Mesenchymal stem cell (in vitro differentiated cells and primary cell): Measurements from ENCODE around the gene COL15A1.
A peak's percentile ranks its signal among the peaks of the same experiment; 100 is the strongest.

Experiments
- DNase-seq: peaks from one replicate; pipeline ENCODE4 v3.0.0-alpha.2; 2013
- H2AFZ ChIP-seq: one replicate; pipeline ENCODE4 v1.6.1; 2013; ENCODE audit warnings: low read depth, mild to moderate bottlenecking, control low read depth, inconsistent platforms, low read length, moderate library complexity
- H2AK5ac ChIP-seq: 2 replicates; pipeline ENCODE4 v1.6.1; 2013; ENCODE audit warnings: low read length, moderate library complexity, mild to moderate bottlenecking, inconsistent platforms; ENCODE audit not compliant: severe bottlenecking
- H2BK120ac ChIP-seq: one replicate; pipeline ENCODE4 v1.6.1; 2013; ENCODE audit warnings: low read depth, mild to moderate bottlenecking, inconsistent platforms, low read length, moderate library complexity
- H2BK12ac ChIP-seq, 2 experiments: one replicate each; pipeline ENCODE4 v1.6.1; 2013; ENCODE audit warnings: inconsistent platforms in 2 of 2, low read length in 2 of 2, mild to moderate bottlenecking in 2 of 2, moderate library complexity in 2 of 2, control low read depth in 1 of 2
- H2BK15ac ChIP-seq: one replicate; pipeline ENCODE4 v1.6.1; 2013; ENCODE audit warnings: mild to moderate bottlenecking, low read depth, inconsistent platforms; ENCODE audit not compliant: poor library complexity, severe bottlenecking
- H2BK5ac ChIP-seq: 2 replicates; pipeline ENCODE4 v1.6.1; 2013; ENCODE audit warnings: low read depth, mild to moderate bottlenecking, low read length, control low read depth, inconsistent platforms; ENCODE audit not compliant: poor library complexity, severe bottlenecking
- H3K14ac ChIP-seq, 2 experiments: one replicate each; pipeline ENCODE4 v1.6.1; 2013; ENCODE audit warnings: inconsistent platforms in 2 of 2, low read length in 2 of 2, control low read depth in 1 of 2, mild to moderate bottlenecking in 1 of 2, moderate library complexity in 1 of 2
- H3K18ac ChIP-seq, 2 experiments: one replicate each; pipeline ENCODE4 v1.6.1; 2013; ENCODE audit warnings: inconsistent platforms in 2 of 2, low read length in 2 of 2, control low read depth in 1 of 2, low read depth in 1 of 2, mild to moderate bottlenecking in 1 of 2
- H3K23ac ChIP-seq, 2 experiments: one replicate each; pipeline ENCODE4 v1.6.1; 2013; ENCODE audit warnings: inconsistent platforms in 2 of 2, low read length in 2 of 2, mild to moderate bottlenecking in 2 of 2, moderate library complexity in 2 of 2, control low read depth in 1 of 2
- H3K27ac ChIP-seq: 2 replicates; pipeline ENCODE4 v1.5.1; 2013; ENCODE audit warnings: mild to moderate bottlenecking, moderate library complexity, low read length, control low read depth, inconsistent platforms; ENCODE audit not compliant: poor library complexity, severe bottlenecking
- H3K27me3 ChIP-seq, 2 experiments: 2 replicates each; pipeline versions ENCODE4 v1.6.1 to v1.7.0; 2013; ENCODE audit warnings: low read length in 2 of 2, mild to moderate bottlenecking in 2 of 2, moderate library complexity in 2 of 2, control low read depth in 1 of 2, inconsistent platforms in 1 of 2; ENCODE audit not compliant: control insufficient read depth in 1 of 2, insufficient read depth in 1 of 2
- H3K36me3 ChIP-seq, 2 experiments: 2 replicates each; pipeline versions ENCODE4 v1.6.1 to v1.7.0; 2013; ENCODE audit warnings: low read length in 2 of 2, control low read depth in 1 of 2, inconsistent platforms in 1 of 2, low read depth in 1 of 2, mild to moderate bottlenecking in 1 of 2; ENCODE audit not compliant: insufficient read depth in 2 of 2, control insufficient read depth in 1 of 2
- H3K4ac ChIP-seq, 2 experiments: one replicate each; pipeline ENCODE4 v1.6.1; 2013; ENCODE audit warnings: inconsistent platforms in 2 of 2, low read length in 2 of 2, mild to moderate bottlenecking in 2 of 2, moderate library complexity in 2 of 2, control low read depth in 1 of 2, low read depth in 1 of 2
- H3K4me1 ChIP-seq: 2 replicates; pipeline ENCODE4 v1.6.1; 2013; ENCODE audit warnings: low read depth, low read length, control low read depth; ENCODE audit not compliant: control insufficient read depth, insufficient read depth
- H3K4me2 ChIP-seq: 2 replicates; pipeline ENCODE4 v1.6.1; 2013; ENCODE audit warnings: low read length, mild to moderate bottlenecking, inconsistent platforms; ENCODE audit not compliant: poor library complexity, severe bottlenecking
- H3K4me3 ChIP-seq, 2 experiments: 2 replicates each; pipeline versions ENCODE4 v1.5.1 to v1.7.0; 2013; ENCODE audit warnings: low read length in 2 of 2, mild to moderate bottlenecking in 2 of 2, control low read depth in 1 of 2, low read depth in 1 of 2; ENCODE audit not compliant: insufficient read depth in 1 of 2
- H3K79me1 ChIP-seq: replicated peaks from 2 replicates; pipeline ENCODE4 v1.6.1; 2013; ENCODE audit warnings: mild to moderate bottlenecking, control low read depth, low read length, inconsistent platforms; ENCODE audit not compliant: poor library complexity, severe bottlenecking
- H3K9ac ChIP-seq: 2 replicates; pipeline ENCODE4 v1.7.0; 2013; ENCODE audit warnings: mild to moderate bottlenecking, low read length, moderate library complexity
- H3K9me3 ChIP-seq: 2 replicates; pipeline ENCODE4 v1.7.0; 2013; ENCODE audit warnings: mild to moderate bottlenecking, low read length; ENCODE audit not compliant: control insufficient read depth
- H4K8ac ChIP-seq: one replicate; pipeline ENCODE4 v1.6.1; 2013; ENCODE audit warnings: inconsistent platforms, mild to moderate bottlenecking, low read length, moderate library complexity
- H4K91ac ChIP-seq: one replicate; pipeline ENCODE4 v1.6.1; 2013; ENCODE audit warnings: mild to moderate bottlenecking, low read length, inconsistent platforms
- WGBS: methylation state at CpG from one replicate; pipeline ENCODE4 v1.1.7; 2013; ENCODE audit warnings: mixed read lengths; 5-methylcytosine and 5-hydroxymethylcytosine counted together

COL15A1 gene

DNA sequence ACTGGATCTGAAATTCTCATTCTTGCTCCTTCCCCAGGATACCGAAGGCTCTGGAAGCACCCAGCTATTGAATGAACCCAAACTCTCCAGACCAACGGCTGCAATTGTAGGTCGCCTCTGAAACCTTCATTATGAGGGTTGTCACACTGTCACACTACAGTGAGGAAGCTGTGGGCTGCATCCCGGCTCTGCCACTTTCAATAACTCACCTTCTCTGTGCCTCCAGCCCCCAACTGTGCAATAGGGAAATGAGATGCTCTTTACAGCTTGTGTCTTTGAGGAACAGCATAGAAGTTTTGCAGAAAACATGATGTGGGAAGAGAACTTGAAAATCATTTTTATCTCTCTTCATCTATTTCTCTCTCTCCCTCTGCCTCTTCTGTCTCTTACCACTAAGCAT, 91.6 kb downstream of the COL15A1 start:
- WGBS: 89% methylated on average over 4 of the region's 4 CpGs
- H3K9me3 ChIP-seq: no peaks in the 10 kb centered on the region
- peaks cover 0 to 9% of the 10 kb centered on the region in 2 experiments for H3K36me3 ChIP-seq
- H3K18ac ChIP-seq: no peak overlapping the region
- H2BK5ac ChIP-seq: no peak overlapping the region
- no peak overlapping the region for H3K4me3 ChIP-seq
- H2AFZ ChIP-seq: no peak overlapping the region
- peak overlapping the region; percentile 69 for H2AK5ac ChIP-seq
- peaks cover 16% of the 10 kb centered on the region for H3K4me1 ChIP-seq
- no peak overlapping the region for H3K14ac ChIP-seq
- no peak overlapping the region for H2BK120ac ChIP-seq
- no peak overlapping the region for H3K4me2 ChIP-seq
- DNase-seq: no peak
- H2BK15ac ChIP-seq: no peak overlapping the region
- no peak overlapping the region for H3K4ac ChIP-seq
- no peak overlapping the region for H4K8ac ChIP-seq
- no peak overlapping the region for H4K91ac ChIP-seq
- no peaks in the 10 kb centered on the region for H3K27me3 ChIP-seq
- no peaks in the 10 kb centered on the region for H3K79me1 ChIP-seq
- H3K9ac ChIP-seq: no peak overlapping the region
- H3K23ac ChIP-seq: no peak overlapping the region
- no peak overlapping the region for H2BK12ac ChIP-seq
- H3K27ac ChIP-seq: no peak overlapping the region

DNA sequence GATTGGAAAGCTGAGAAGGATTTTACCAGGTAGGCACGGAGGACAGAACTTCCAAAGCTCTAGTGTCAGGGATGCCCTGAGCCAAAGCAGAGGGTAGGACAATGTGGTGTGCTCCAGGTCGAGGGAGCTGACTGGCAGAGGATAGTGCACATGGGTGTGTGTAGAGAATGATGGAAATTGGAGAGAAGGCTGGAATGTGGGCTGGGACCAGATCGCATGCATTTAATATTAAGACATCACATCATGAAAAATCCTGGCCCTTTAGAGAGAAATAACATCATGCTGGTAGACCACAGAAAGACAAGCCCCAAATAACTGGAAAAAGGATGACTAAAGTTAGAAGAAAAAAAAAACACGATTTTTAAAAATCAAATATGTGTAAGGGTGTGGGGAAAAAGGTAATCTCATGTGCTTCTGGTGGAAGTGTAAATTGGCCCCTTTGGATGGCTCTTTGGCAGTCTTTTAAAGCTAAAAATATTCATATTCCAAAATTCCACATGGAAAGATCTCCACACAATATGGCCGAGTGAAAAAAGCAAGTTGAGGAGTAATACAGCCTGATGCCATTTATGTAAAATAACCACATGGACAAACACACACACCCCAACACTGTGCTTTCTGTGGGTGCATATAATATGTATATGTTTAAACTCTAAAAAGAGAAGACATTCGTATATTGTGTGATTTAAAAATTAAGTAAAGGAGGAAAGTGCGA, 94.2 kb downstream of the COL15A1 start:
- WGBS: 94% methylated on average over 4 of the region's 7 CpGs
- no peak overlapping the region for H2AK5ac ChIP-seq
- no peak overlapping the region for H3K4me2 ChIP-seq

DNA sequence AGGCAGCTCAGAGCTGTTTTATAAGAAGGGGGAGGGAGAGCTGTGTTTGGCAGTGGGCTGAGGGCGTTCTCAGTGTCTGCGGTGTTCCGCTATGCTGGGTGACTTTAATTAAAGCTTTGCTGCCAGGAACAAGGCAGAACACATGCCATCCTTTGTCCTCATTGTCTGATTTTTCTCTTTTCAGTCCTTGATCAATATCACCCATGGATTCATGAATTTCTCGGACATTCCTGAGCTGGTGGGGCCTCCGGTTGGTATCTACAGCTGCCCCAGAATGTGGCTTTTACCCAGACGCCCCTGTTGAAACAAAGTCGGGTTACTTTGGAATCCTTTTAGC, 94.7 kb downstream of the COL15A1 start:
- Histone ChIP-seq H2BK120ac (no peak overlapping the region), H3K4ac (no peak overlapping the region), H3K79me1 (no peaks in the 10 kb centered on the region), H2BK15ac (no peak overlapping the region), H3K4me3 (no peak overlapping the region), H2AFZ (no peak overlapping the region), H3K27me3 (no peaks in the 10 kb centered on the region), H4K91ac (peak overlapping the region; percentile 8), H3K14ac (no peak overlapping the region), H3K18ac (no peak overlapping the region), H4K8ac (no peak overlapping the region), H3K9me3 (no peaks in the 10 kb centered on the region), H2BK12ac (peak overlapping the region in 1 of 2 experiments; percentile 8), H3K36me3 (peaks cover 0 to 12% of the 10 kb centered on the region in 2 experiments), H3K4me1 (peaks cover 18% of the 10 kb centered on the region), H3K4me2 (no peak overlapping the region), H2AK5ac (peak overlapping the region; percentile 5), H3K9ac (no peak overlapping the region), H3K23ac (no peak overlapping the region), H2BK5ac (no peak overlapping the region), H3K27ac (no peak overlapping the region)
- DNase-seq: no peak
- WGBS: 96% methylated on average over 7 of the region's 7 CpGs

More for the DNA sequence above, 94.2 kb downstream of the COL15A1 start:
- Histone ChIP-seq H3K9ac (no peak overlapping the region), H3K36me3 (peaks cover 0 to 9% of the 10 kb centered on the region in 2 experiments), H3K4ac (no peak overlapping the region), H2AFZ (no peak overlapping the region), H4K8ac (no peak overlapping the region), H3K4me3 (no peak overlapping the region), H3K18ac (peak overlapping the region in 1 of 2 experiments; percentile 4), H2BK12ac (no peak overlapping the region), H3K27ac (no peak overlapping the region), H2BK5ac (no peak overlapping the region), H3K4me1 (peaks cover 18% of the 10 kb centered on the region), H4K91ac (no peak overlapping the region), H3K9me3 (no peaks in the 10 kb centered on the region), H3K27me3 (no peaks in the 10 kb centered on the region), H3K23ac (no peak overlapping the region), H3K79me1 (no peaks in the 10 kb centered on the region), H2BK15ac (no peak overlapping the region), H2BK120ac (no peak overlapping the region), H3K14ac (no peak overlapping the region)
- DNase-seq: no peak

DNA sequence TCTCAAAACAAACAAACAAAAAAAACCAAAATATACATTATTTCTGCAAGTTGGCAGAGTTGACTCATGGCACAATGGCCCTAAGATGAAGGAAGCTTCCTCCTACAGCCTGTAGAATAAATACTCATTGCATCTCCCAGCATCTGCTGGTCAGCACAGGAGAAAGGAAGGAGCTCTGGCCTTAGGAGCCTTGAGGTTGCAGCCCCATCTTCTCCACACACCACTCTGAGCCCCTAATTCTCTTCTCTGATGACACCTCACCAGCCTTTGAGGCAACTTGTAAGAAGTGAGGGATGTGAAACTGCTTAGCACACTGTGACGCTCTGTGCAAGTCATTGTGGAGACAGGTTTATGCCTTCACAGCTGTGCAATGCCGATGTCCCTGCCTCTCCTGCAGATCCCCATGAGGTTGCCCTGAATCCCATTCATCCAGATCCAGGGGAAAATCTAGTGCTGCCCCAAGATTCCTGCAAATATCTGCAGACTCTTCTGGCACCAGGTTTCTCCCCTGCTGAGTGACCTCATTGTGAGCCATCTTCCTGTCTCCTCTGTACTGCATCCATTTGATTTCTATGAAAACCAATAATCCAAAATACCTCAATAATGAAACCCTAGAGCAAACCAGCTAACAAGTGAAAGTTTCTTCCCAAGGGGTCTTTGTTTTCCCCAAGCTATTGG, 95.9 kb downstream of the COL15A1 start:
- no peak overlapping the region for H3K27ac ChIP-seq
- peak overlapping the region; percentile 56 for H2BK120ac ChIP-seq
- H3K4me2 ChIP-seq: no peak overlapping the region
- H3K36me3 ChIP-seq: peaks cover 0 to 20% of the 10 kb centered on the region in 2 experiments
- peak overlapping the region; percentile 44 to 97 for H3K18ac ChIP-seq
- no peaks in the 10 kb centered on the region for H3K79me1 ChIP-seq
- no peaks in the 10 kb centered on the region for H3K27me3 ChIP-seq
- H3K9ac ChIP-seq: peak overlapping the region; percentile 41
- no peak overlapping the region for H4K8ac ChIP-seq
- H3K4me3 ChIP-seq: no peak overlapping the region
- H4K91ac ChIP-seq: peak overlapping the region; percentile 58
- no peak overlapping the region for H2BK5ac ChIP-seq
- peak overlapping the region; percentile 86 to 90 for H2BK12ac ChIP-seq
- H2AFZ ChIP-seq: no peak overlapping the region
- H3K23ac ChIP-seq: no peak overlapping the region
- peaks cover 10% of the 10 kb centered on the region for H3K9me3 ChIP-seq
- H3K4me1 ChIP-seq: peaks cover 18% of the 10 kb centered on the region
- H3K4ac ChIP-seq: peak overlapping the region; percentile 7 to 47
- DNase-seq: peak; percentile 31
- peak overlapping the region in 1 of 2 experiments; percentile 3 for H3K14ac ChIP-seq
- H2AK5ac ChIP-seq: peak overlapping the region; percentile 8
- 48% methylated on average over 2 of the region's 2 CpGs for WGBS
- H2BK15ac ChIP-seq: peak overlapping the region; percentile 68
